Measurements from ENCODE around the gene SPO11.

The SPO11 gene

DNA sequence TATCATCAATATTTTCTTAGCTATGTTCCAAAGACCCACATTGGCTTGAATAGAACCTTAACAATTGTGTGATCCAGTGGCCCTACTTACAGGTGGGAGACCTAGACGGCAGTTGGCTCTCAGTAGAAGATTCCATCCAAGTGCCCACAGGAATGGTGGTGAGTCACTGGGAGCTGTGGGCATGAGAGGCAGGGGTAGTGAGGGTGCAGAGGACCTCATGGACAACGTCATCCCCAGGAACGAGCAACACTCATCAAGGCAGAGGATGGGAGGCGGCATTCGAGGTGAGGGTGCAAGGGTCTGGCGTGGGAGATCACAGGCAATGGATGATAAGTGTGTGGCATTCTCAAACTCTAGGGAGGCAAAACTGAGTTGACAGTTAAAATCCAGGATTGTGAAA, 17.5 kb upstream of the SPO11 start:
- TF ChIP-seq, protein P1, sequence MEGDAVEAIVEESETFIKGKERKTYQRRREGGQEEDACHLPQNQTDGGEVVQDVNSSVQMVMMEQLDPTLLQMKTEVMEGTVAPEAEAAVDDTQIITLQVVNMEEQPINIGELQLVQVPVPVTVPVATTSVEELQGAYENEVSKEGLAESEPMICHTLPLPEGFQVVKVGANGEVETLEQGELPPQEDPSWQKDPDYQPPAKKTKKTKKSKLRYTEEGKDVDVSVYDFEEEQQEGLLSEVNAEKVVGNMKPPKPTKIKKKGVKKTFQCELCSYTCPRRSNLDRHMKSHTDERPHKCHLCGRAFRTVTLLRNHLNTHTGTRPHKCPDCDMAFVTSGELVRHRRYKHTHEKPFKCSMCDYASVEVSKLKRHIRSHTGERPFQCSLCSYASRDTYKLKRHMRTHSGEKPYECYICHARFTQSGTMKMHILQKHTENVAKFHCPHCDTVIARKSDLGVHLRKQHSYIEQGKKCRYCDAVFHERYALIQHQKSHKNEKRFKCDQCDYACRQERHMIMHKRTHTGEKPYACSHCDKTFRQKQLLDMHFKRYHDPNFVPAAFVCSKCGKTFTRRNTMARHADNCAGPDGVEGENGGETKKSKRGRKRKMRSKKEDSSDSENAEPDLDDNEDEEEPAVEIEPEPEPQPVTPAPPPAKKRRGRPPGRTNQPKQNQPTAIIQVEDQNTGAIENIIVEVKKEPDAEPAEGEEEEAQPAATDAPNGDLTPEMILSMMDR (IDR thresholded peaks at IDR 0.05): no peak

DNA sequence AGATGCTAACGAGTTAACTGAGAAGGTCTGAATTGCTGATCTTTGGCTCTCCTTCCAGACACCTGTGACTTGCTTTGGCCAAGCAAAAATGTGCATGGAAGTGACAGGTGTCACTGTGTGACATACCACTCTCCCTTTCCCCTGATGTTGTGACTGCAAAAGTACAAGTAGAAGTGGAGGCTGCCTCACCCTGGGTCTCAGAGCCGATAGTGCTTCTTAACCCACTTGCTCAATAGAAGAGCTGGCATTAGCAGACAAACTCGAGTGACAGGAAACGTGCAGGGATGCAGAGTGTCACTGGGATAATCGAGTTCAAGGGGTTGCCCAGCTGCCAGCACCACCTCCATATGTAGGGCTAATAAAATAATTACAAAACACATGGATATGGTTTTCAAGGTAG, 16.4 kb upstream of the SPO11 start:
- TF ChIP-seq, protein P1 (IDR thresholded peaks at IDR 0.05): no peak

DNA sequence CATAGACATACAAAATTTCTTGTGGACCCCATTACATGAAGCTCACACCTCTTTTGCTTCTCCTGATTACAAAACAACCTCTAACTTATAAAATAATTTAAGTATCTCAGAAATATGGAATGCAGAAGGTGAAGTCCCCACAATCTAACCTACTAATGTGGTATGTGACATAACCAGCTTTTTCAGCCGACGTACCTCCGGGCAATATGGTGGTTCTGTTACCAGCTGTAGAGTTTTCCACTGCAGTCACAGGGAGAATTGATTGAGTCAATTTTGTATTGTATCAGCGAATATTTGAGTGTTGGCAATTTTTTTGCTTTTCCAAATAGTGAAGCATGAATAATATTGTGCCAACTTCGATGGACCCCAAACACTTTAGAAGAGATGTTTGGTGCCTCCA, 15.7 kb upstream of the SPO11 start:
- TF ChIP-seq, protein P1 (IDR thresholded peaks at IDR 0.05): no peak

DNA sequence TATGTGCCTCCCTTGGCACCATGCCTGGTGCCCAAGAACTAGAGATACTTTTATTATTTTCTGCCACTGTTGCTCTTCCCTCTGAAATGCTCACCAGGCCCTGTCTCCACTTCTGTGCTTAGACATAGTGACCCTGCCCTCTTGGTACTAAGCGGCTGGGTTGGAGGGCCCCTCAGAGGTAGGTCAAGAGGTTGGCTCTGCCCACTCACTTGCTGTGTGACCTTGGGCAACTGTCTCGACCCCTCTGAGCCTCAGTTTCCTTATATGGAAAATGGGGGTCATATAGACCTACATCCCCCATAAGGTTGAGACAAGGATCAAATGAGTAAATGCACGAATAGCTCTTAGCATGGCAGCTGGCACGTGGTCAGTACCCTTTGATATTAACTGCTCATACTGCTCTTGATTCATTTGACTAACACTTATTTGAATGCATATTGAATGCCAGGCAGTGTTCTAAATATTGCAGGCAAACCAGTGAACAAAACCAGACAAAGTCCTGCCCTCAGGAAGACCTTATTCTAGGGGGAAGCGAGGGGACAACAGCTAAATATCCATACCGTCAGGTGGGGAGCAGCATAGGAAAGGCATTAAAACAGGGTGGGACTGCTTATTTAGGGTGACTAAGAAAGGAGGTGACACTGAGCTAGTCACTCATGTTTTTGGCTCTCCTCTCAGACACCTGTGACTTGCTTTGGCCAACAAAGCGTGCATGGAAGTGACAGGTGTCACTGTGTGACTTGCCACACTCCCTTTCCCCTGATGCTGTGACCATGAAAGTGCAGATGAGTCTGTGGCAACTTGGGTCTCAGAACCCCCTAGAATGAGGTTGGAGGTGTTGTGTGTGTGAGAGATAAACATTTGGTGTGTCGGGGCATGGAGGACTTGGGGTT, 14.3 kb upstream of the SPO11 start:
- TF ChIP-seq, protein P1 (IDR thresholded peaks at IDR 0.05): no peak

DNA sequence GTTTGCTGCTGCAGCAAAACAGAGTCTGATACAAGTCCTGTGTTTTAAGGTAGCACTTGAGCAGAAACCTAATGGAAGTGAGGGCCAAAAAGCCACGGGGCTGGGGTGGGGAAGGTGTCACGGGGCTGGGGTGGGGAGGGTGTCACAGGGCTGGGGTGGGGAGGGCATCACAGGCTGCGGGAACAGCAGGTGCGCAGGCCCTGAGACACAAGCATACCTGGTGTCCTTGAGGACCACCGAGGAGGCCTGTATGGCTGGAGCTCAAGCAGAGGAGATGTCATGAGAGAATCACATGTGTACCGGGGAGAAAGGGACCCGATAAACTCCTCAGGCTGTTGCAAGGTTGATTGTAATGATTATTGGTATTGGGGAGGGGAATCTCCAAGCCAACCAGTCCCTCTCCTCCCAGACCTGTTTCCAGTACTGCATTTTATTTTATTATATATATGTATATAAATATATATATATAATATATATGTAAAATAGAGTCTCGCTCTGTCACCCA, 13.6 kb upstream of the SPO11 start:
- TF ChIP-seq, protein P1 (IDR thresholded peaks at IDR 0.05): no peak

DNA sequence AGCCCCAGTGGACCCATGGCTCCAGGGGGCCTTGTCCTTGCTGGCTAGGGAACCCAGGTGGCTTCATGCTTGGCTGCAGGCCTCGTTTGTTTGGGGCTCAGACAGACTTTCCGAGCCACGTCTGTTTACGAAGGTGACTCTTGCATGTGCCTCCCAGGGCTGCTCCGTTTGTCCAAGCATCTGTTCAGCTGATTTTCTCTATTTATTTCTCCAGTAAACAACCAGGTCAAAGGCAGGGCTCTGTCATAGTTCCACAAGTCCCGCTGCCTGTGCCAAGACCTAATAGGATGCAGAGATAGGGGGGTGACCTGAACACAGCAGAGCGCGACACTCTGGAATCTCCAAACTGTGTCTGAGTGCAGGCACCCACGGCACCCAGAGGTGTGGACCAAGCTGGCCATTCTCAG, 12.8 kb upstream of the SPO11 start:
- TF ChIP-seq, protein P1 (IDR thresholded peaks at IDR 0.05): no peak

DNA sequence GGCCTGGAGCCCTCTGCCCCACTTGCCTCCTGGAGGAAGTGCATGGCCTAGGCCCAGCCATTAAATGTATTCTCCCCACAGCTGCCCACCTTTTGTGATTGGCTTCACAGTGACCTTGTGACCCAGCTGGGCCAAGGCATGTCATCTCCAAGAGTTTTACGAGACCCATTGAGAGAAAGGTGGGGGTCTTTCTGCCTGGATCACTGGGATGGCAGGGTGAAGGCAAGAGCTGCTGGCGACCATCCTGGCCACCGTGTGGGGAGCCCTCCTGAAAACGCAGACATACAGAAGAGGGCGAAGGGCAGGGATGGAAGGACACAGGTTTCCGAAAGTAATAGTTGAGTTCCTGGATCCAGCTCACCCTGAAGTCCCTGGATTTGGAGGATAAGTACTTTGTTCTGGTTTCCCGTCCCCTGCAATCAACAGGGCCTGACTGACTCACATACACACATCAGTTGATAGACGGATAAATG, 12.3 kb upstream of the SPO11 start:
- TF ChIP-seq, protein P1 (IDR thresholded peaks at IDR 0.05): no peak

Data from LNCAP (cell line).